Tibial nerve (tissue), 3 donors: ENCODE results near the gene MLYCD.

Experiments
- POLR2A ChIP-seq, 2 donors: fragments of 450-650 bp; IDR thresholded peaks; one replicate each; pipeline ENCODE4 v1.6.1; 2017; ENCODE audit warnings: antibody characterized with exemption in 2 of 2, mild to moderate bottlenecking in 2 of 2, moderate library complexity in 2 of 2
- TF ChIP-seq, protein P1 (sequence below), 5 experiments: fragments of 200-600 bp in 3 of 5; fragments of 450-650 bp in 2 of 5; sonication (generic) in 3 of 5; IDR thresholded peaks; one replicate each; pipeline ENCODE4 v1.5.1; 2016 to 2019; ENCODE audit warnings: antibody characterized with exemption in 5 of 5, mild to moderate bottlenecking in 3 of 5, moderate library complexity in 2 of 5

DNA sequence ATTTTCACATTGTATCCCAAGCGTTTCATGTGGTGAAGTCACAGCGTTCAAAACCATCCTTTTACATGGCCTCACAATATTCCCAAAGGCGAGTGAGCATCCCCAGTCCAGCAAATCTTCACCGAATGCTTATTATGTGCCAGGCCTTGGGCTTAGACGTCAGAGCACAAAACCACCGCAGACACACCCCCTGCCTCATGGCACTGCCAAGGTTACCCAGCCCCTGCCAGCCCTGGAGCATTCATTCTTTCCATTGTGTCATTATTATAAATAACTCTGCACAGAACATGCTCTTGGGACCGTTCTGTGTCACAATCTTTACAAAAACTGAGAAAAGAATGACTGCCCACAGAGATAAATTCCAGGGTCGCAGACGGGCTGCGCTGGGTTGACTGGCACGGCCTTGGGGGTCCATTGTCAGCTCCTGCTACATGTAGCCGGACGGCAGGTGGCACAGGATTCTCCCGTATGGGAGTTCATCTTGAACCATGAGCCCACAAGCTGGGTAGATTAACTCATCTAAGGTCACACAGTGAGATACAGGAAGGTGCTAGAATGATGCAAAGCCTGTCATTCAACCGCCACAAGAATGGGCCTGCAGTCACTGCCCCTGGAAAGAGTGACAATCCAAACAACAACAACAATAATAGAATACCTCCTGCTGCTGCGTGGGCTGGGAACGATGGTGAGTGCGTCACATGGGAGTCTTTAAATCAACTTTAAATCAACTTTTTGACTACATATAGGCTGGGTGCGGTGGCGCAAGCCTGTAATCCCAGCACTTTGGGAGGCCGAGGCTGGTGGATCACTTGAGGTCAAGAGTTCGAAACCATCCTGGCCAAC is 64.6 kb downstream of the MLYCD start:
- TF ChIP-seq, protein P1, sequence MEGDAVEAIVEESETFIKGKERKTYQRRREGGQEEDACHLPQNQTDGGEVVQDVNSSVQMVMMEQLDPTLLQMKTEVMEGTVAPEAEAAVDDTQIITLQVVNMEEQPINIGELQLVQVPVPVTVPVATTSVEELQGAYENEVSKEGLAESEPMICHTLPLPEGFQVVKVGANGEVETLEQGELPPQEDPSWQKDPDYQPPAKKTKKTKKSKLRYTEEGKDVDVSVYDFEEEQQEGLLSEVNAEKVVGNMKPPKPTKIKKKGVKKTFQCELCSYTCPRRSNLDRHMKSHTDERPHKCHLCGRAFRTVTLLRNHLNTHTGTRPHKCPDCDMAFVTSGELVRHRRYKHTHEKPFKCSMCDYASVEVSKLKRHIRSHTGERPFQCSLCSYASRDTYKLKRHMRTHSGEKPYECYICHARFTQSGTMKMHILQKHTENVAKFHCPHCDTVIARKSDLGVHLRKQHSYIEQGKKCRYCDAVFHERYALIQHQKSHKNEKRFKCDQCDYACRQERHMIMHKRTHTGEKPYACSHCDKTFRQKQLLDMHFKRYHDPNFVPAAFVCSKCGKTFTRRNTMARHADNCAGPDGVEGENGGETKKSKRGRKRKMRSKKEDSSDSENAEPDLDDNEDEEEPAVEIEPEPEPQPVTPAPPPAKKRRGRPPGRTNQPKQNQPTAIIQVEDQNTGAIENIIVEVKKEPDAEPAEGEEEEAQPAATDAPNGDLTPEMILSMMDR (IDR thresholded peaks at IDR 0.05) = no peak
- TF ChIP-seq POLR2A (IDR thresholded peaks at IDR 0.05) = no peak
